Measurements from ENCODE around the gene TMEM120A.
"Not testable (repeated sequence)": the region's sequence is repeated elsewhere in the genome, so short reads cannot be mapped to it uniquely, and the experiment has no call there.

TMEM120A gene

GRCh38 chr7:75994388-75995051, at the start of gene TMEM120A:
Gene TMEM120A (minus strand): TSS chr7:75994595. CDS start chr7:75994570, 25 bp downstream.
- peak; percentile 62 to 80 for DNase-seq

DNA sequence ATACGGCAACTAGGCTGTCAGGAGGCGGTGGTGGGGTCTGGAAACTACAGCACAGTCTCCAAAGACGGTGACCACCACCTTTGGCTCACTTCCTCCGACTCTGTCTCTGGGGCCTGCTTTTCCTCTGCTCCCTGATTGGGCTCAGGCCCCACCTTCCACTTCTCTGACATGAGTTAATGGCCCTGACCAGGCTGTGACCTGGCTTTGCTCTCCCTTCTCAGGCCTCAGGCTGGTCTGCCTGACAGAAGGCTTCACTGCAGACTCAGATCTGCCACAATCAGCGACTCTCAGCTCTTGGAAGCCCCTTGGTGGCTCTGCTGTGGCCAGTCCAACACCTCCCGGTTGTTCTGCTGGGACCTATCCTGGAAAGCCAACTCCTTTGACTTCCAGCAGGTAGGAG, 45.7 kb upstream of the TMEM120A start:
- DNase-seq = no peak

DNA sequence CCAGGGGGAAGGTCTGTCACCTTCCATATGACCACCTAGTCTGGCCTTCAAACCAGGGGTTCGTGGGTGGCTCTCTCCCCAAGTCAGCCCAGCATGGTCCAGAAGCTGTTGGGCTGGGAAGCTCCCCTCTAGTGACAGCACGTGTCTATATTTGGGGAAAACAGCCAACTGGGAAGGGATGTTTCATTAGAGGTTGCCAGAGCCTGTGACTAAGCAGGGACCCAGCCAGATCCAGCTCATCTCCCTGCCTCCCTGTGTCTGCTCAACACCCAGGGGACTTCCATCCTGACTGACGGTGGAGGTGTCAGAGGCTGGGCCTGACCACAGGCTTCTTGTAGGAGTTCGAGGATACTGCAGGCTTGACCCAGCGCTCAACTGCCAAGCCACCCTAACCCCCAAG, 42.9 kb upstream of the TMEM120A start:
- DNase-seq = no peak

DNA sequence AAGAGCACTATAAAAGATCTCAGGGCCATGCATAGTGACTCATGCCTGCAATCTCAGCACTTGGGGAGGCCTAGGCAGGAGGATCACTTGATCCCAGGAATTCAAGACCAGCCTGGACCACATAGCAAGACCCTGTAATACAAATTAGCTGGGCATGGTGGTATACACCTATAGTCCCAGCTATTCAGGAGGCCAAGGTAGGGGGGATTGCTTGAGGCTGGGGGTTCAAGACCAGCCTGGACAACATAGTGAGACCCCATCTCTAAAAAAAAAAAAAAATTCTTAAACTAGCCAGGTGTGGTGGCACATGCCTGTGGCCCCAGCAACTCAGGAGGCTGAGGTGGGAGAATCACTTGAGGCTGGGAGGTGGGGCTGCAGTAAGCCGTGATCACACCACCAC, 37.6 kb upstream of the TMEM120A start:
- no peak for DNase-seq

DNA sequence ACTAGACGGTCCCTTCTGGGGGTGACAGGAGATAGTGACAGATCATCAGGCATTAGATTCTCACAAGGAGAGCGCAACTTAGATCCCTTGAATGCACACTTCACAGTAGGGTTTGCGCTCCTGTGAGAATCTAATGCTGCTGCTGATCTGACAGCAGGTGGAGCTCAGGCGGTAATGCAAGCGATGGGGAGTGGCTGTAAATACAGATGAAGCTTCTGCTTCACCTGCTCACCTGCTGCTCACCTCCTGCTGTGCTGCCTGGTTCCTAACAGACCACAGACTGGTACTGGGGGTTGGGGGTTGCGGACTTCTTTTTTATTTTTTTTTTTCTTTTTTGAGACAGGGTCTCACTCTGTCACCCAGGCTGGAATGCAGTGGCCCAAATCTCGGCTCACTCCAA, 35.3 kb upstream of the TMEM120A start:
- DNase-seq = not testable (repeated sequence)

GRCh38 chr7:76023002-76023401, 28.6 kb upstream of the TMEM120A start:
- peak in 1 of 2 donors; percentile 69 for DNase-seq

DNA sequence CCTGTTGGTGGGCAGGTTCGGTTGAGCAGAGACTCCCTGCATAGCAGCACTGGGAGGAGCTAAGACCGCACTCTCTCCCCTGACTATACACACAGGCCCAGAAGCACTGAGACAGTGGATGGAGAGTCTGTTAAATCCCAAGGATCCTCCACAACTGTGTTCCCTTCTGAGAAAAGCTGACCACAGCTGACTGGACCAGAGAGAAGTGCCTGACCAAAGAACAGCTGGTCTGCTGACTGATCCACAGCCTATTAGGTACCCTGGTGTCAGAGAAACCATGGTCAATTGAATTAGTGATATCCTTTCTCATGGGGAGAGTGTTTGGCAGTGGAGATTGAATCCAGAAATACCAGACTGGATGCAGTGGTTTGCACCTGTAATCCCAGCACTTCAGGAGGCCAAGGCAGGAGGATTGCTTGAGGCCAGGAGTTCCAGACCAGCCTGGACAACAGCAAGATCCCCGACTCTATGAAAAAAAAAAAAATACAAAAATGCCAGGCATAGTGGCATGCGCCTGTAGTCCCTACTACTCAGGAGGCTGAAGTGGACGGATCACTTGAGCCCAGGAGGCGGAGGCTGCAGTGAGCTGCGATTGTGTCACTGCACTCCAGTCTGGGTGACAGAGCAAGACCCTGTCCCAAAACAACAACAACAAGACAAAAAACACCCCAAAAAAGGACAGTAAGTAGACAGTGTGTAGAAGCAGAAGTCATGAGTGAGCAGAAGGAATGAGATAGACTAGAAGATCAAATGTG, 27.8 kb upstream of the TMEM120A start:
- DNase-seq = no peak

GRCh38 chr7:76020031-76020714, 25.8 kb upstream of the TMEM120A start:
- DNase-seq = peak; percentile 20 to 57

GRCh38 chr7:76018520-76018919, 24.1 kb upstream of the TMEM120A start:
- DNase-seq = not testable (repeated sequence)

DNA sequence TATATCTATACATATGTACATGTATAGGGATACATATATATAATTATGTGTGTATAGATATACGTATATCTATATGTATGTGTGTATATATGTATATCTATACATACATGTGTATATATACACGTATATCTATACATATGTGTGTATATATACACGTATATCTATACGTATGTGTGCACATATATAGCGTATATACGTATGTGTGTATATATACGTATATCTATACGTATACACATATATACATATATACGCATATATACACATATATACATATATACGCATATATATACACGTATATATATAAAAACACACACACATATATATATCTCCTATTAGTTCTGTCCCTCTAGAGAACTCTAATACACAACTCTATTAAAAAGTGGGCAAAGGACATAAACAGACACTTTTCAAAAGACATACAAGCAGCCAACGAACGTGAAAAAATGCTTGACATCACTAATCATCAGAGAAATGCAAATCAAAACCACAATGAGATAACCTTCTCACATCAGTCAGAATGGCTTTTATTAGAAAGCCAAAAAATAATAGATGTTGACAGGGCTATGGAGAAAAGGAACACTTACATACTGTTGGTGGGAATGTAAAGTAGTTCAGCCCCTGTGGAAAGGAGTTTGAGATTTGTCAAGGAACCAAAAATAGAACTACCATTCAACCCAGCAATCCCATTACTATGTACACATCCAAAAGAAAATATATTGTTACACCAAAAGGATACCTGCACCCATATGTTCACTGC, 22.0 kb upstream of the TMEM120A start:
- DNase-seq = no peak

- no peak for DNase-seq
Measured at GRCh38 chr7:76011442-76011861, 17.1 kb upstream of the TMEM120A start.

- no peak for DNase-seq
Measured at GRCh38 chr7:76009672-76010600, 15.5 kb upstream of the TMEM120A start.

GRCh38 chr7:76008156-76008687, 13.8 kb upstream of the TMEM120A start:
- no peak for DNase-seq

DNA sequence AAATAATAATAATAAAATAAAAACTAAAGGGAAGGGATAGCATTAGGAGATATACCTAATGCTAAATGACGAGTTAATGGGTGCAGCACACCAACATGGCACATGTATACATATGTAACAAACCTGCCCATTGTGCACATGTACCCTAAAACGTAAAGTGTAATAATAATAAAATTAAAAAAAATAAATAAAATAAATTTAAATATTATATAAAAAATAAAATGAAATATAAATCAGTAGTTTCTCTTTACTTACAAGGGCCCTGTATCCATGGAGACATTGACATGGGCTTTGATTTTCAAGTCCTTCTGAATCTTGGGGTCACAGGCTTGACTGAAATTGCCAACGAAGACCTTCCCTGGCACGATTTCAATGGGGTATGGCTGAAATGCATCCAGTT, 10.6 kb upstream of the TMEM120A start:
- not testable (repeated sequence) for DNase-seq

GRCh38 chr7:76003351-76003750, 9.0 kb upstream of the TMEM120A start:
- DNase-seq = no peak

GRCh38 chr7:76002822-76003221, 8.4 kb upstream of the TMEM120A start:
- DNase-seq = no peak

- DNase-seq = no peak
Measured at GRCh38 chr7:76002139-76002538, 7.7 kb upstream of the TMEM120A start.

DNA sequence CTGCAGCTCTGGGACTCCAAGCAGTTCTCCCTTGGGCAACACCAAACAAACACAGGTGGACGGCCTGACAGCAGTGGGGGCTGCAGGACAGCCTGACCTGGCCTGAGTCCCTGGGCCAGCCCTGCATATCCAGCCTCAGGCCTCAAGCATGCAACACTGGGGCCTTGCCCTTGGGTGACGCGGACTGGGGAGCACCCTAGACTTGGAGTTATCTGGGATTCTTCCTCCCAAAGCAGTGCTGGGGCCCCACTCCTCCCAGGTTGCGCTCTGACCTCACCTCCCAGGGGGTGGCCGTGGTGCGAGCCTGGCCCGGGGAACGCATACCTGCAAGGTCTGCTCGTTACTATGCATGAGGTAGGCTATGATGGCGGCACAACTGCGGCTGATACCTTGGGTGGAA, 6.2 kb upstream of the TMEM120A start:
- DNase-seq = no peak

DNA sequence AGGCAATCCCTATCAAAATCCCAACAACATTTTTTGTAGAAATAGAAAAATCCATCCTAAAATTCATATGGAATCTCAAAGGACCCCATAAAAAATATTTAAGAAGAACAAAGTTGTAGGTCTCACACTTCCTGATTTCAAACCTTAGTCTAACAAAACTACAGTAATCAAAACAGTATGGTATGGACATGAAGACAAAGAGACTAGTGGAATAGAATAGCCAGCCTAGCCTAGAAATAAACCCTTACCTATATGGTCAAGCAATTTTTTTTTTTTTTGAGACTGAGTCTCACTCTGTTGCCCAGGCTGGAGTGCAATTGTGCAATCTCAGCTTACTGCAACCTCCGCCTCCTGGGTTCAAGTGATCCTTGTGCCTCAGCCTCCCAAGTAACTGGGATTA, 3.6 kb upstream of the TMEM120A start:
- DNase-seq = no peak

DNA sequence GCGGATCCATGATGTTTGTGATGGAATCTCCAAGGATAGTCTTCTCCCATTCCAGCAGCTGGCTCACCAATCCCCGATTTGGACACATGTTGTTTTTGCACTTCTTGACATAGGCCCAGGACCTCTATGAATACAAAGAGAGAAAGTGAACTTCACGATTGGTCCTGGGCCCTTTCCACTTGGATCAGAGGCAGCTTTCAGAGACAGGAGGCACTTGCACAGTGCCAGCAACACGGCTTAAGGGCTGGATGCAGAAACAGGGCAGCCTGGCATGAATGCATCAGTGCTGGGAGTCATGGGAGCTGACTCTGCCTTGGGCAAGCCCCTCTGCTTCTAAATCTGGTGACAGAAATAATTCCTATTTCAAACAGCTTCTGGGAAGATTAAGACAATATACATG, 2.1 kb upstream of the TMEM120A start:
- no peak for DNase-seq

DNA sequence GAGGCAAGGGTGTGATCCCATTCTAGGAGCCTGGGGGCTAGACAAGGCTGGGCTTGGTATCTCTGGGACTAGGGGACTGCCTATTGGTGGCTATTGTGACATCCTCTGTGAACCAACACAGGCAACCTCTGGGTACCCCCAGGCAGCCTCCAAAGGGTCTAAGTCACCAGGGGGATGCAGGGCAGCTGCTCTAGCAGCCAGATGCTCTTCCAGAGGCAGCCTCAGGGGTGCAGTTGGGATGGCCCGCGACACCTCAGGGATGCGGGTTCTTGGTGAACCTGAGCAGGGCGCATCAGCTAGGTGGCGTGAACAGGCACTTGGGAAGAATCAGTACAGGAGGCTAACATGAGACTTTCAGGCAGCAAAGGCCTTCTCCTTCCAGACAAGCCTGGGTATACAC, 1.6 kb upstream of the TMEM120A start:
- DNase-seq = no peak

GRCh38 chr7:75995052-75995471, 667 bp upstream of the TMEM120A start:
- DNase-seq = no peak
